ENCODE results near the gene COL5A1.

COL5A1 gene

DNA sequence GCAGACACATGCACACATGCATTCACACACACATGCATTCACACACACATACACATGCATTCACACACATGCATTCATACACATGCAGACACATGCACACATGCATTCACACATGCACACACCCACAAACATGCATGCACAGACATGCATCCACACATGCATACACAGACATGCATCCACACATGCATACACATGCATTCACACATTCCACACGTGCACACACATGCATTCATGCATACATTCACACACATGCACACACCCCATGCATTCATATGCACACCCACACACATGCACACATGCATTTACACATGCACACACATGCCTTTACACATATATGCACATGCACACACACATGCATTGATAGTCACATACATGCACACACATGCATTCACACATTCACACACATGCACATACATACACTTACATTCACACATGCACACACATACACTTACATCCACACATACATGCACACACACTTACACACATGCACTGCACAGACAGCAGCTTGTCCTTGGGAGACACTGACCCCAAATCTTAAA lies 106.4 kb downstream of the COL5A1 start:
- H4K20me1 ChIP-seq (ENCODE audit: insufficient read depth, low read length): no peaks in the 10 kb centered on the region

DNA sequence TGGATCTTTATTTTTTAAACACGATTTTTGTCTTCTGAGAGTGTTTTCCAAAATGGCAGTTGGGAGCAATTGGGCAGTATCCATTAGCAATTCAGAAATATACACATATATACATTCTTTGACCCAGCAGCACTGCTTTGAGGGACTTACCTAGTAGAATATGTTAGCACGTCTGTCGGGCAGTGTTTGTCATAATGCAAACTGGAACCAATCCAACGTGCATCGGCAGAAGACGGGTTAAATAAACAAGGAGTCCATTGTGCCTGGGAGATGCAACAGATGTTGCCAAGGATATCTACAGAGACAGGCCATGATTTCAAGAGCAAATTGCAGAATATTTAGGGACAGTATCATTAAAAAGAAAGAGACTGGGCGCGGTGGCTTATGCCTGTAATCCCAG lies 107.0 kb downstream of the COL5A1 start:
- Histone ChIP-seq H3K36me3 (ENCODE audit: insufficient read depth, low read length) (no peaks in the 10 kb centered on the region), H2AFZ (ENCODE audit: low read length) (no peak overlapping the region), H4K20me1 (ENCODE audit: insufficient read depth, low read length) (no peaks in the 10 kb centered on the region), H3K4me1 (ENCODE audit: insufficient read depth, low read length, severe bottlenecking) (no peaks in the 10 kb centered on the region), H3K4me2 (ENCODE audit: low read length) (no peak overlapping the region), H3K4me3 (ENCODE audit: low read depth, low read length, poor library complexity, severe bottlenecking) (no peak overlapping the region), H3F3A (ENCODE audit: insufficient read depth, low read length) (no peaks in the 10 kb centered on the region), H3K9me2 (ENCODE audit: low read depth, low read length) (no peaks in the 10 kb centered on the region), H3K9me3 (ENCODE audit: low read length) (no peaks in the 10 kb centered on the region), H3K27me3 (ENCODE audit: insufficient read depth, low read length) (no peaks in the 10 kb centered on the region; the same call in 1 of the 2 replicates), H3K27ac (ENCODE audit: low read depth, low read length, poor library complexity, severe bottlenecking) (no peak overlapping the region), H3K9ac (ENCODE audit: low read length) (no peak overlapping the region), H3K79me2 (ENCODE audit: insufficient read depth, low read length) (no peaks in the 10 kb centered on the region)
- TF ChIP-seq EZH2 (IDR thresholded peaks at IDR 0.05; ENCODE audit: borderline replicate concordance, low read length): no peak
- TF ChIP-seq, protein P1, sequence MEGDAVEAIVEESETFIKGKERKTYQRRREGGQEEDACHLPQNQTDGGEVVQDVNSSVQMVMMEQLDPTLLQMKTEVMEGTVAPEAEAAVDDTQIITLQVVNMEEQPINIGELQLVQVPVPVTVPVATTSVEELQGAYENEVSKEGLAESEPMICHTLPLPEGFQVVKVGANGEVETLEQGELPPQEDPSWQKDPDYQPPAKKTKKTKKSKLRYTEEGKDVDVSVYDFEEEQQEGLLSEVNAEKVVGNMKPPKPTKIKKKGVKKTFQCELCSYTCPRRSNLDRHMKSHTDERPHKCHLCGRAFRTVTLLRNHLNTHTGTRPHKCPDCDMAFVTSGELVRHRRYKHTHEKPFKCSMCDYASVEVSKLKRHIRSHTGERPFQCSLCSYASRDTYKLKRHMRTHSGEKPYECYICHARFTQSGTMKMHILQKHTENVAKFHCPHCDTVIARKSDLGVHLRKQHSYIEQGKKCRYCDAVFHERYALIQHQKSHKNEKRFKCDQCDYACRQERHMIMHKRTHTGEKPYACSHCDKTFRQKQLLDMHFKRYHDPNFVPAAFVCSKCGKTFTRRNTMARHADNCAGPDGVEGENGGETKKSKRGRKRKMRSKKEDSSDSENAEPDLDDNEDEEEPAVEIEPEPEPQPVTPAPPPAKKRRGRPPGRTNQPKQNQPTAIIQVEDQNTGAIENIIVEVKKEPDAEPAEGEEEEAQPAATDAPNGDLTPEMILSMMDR (IDR thresholded peaks at IDR 0.05; ENCODE audit: low read length): no peak

More for the DNA sequence above, 106.4 kb downstream of the COL5A1 start:
- Histone ChIP-seq H3K9me3 (ENCODE audit: low read length) (no peaks in the 10 kb centered on the region), H3K4me3 (ENCODE audit: low read depth, low read length, poor library complexity, severe bottlenecking) (no peak overlapping the region), H3K9me2 (ENCODE audit: low read depth, low read length) (no peaks in the 10 kb centered on the region), H3K36me3 (ENCODE audit: insufficient read depth, low read length) (no peaks in the 10 kb centered on the region), H3K79me2 (ENCODE audit: insufficient read depth, low read length) (no peaks in the 10 kb centered on the region), H3K4me1 (ENCODE audit: insufficient read depth, low read length, severe bottlenecking) (no peaks in the 10 kb centered on the region), H3K4me2 (ENCODE audit: low read length) (no peak overlapping the region), H3K27ac (ENCODE audit: low read depth, low read length, poor library complexity, severe bottlenecking) (no peak overlapping the region), H3K9ac (ENCODE audit: low read length) (no peak overlapping the region), H3F3A (ENCODE audit: insufficient read depth, low read length) (no peaks in the 10 kb centered on the region), H3K27me3 (ENCODE audit: insufficient read depth, low read length) (no peaks in the 10 kb centered on the region; the same call in 1 of the 2 replicates), H2AFZ (ENCODE audit: low read length) (no peak overlapping the region)
- TF ChIP-seq, protein P1 (IDR thresholded peaks at IDR 0.05; ENCODE audit: low read length): no peak
- TF ChIP-seq EZH2 (IDR thresholded peaks at IDR 0.05; ENCODE audit: borderline replicate concordance, low read length): no peak

DNA sequence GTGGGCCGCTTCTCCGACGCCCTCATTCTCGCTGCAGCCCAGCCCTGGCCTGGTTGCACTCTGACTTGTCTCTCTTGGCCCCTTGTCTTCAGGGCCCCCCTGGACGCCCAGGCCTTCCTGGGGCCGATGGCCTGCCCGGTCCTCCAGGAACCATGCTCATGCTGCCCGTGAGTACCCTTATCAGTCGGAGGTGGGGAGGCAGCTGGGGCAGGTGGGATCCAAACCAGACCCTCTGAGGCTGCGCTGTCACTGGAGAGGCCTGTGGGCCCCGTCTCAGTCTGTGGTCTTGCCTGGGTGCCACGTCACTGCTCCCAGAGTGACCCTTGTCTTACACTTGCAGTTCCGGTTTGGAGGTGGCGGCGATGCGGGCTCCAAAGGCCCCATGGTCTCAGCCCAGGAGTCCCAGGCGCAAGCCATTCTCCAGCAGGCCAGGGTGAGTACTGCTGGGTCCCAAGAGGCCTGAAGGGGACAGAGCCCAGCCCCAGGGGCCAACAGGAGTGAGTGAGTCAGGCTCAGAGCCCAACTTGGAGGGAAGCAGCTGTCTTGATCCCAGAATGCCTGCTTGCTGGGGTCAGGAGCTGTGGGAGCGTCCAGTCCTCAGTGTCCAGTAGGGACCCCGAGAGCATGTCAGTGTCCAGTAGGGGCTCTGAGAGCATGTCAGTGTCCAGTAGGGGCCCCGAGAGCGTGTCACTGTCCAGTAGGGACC lies 109.0 kb downstream of the COL5A1 start:
- Histone ChIP-seq H3K9me2 (ENCODE audit: low read depth, low read length) (no peaks in the 10 kb centered on the region), H3K27me3 (ENCODE audit: insufficient read depth, low read length) (peaks cover 4% of the 10 kb centered on the region), H3K36me3 (ENCODE audit: insufficient read depth, low read length) (no peaks in the 10 kb centered on the region), H3K4me3 (ENCODE audit: low read depth, low read length, poor library complexity, severe bottlenecking) (no peak overlapping the region), H3F3A (ENCODE audit: insufficient read depth, low read length) (no peaks in the 10 kb centered on the region), H4K20me1 (ENCODE audit: insufficient read depth, low read length) (no peaks in the 10 kb centered on the region), H3K27ac (ENCODE audit: low read depth, low read length, poor library complexity, severe bottlenecking) (no peak overlapping the region), H3K79me2 (ENCODE audit: insufficient read depth, low read length) (no peaks in the 10 kb centered on the region), H2AFZ (ENCODE audit: low read length) (no peak overlapping the region), H3K4me1 (ENCODE audit: insufficient read depth, low read length, severe bottlenecking) (no peaks in the 10 kb centered on the region), H3K9ac (ENCODE audit: low read length) (no peak overlapping the region), H3K4me2 (ENCODE audit: low read length) (no peak overlapping the region), H3K9me3 (ENCODE audit: low read length) (no peaks in the 10 kb centered on the region)
- no peak for TF ChIP-seq EZH2 (IDR thresholded peaks at IDR 0.05; ENCODE audit: borderline replicate concordance, low read length)
- TF ChIP-seq, protein P1 (IDR thresholded peaks at IDR 0.05; ENCODE audit: low read length): no peak

Measured in OCI-LY1 (cell line).